ENCODE measurements around the gene AIP. TPM values are rescaled to one million over a fixed set of nuclear protein-coding genes. Genes with fewer than 3 reads are reported as not detected.

AIP gene
- total RNA-seq, 1 donor from 2014 or later = 32.9 TPM

DNA sequence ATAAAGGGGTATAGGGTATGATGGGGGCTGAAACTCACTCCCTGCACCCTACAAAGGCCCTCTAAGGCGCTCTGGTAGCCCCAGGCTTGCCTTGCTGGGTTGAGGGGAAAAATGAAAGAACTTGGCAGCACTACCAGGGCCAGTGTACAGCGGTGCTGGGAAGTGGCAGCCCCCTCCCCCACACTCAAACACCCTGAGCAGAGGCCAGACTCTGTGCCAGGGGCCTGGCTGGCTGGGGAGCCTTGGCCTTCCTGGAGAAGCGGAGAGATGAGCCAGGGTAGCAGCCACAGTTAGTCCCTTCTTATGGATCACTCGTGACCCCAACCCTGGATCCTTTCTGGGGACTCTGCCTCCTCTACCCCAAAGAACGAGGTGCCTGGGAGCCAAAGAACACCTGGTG is 16.5 kb upstream of the AIP start:
- H3K27ac Mint-ChIP-seq (ENCODE audit: unreplicated experiment) = no peak overlapping the region
- H3K4me1 Mint-ChIP-seq (ENCODE audit: unreplicated experiment) = peaks cover 10% of the 10 kb centered on the region
- H3K36me3 Mint-ChIP-seq (ENCODE audit: low read depth, unreplicated experiment) = no peaks in the 10 kb centered on the region
- H3K4me3 Mint-ChIP-seq (ENCODE audit: unreplicated experiment) = no peak overlapping the region
- no peak for DNase-seq (ENCODE audit: low spot score)
- TF ChIP-seq, protein P1, sequence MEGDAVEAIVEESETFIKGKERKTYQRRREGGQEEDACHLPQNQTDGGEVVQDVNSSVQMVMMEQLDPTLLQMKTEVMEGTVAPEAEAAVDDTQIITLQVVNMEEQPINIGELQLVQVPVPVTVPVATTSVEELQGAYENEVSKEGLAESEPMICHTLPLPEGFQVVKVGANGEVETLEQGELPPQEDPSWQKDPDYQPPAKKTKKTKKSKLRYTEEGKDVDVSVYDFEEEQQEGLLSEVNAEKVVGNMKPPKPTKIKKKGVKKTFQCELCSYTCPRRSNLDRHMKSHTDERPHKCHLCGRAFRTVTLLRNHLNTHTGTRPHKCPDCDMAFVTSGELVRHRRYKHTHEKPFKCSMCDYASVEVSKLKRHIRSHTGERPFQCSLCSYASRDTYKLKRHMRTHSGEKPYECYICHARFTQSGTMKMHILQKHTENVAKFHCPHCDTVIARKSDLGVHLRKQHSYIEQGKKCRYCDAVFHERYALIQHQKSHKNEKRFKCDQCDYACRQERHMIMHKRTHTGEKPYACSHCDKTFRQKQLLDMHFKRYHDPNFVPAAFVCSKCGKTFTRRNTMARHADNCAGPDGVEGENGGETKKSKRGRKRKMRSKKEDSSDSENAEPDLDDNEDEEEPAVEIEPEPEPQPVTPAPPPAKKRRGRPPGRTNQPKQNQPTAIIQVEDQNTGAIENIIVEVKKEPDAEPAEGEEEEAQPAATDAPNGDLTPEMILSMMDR (IDR thresholded peaks at IDR 0.05; ENCODE audit: unreplicated experiment) = no peak
- peaks cover 4% of the 10 kb centered on the region for H3K27me3 Mint-ChIP-seq (ENCODE audit: unreplicated experiment)
- H3K9me3 Mint-ChIP-seq (ENCODE audit: unreplicated experiment) = no peaks in the 10 kb centered on the region

DNA sequence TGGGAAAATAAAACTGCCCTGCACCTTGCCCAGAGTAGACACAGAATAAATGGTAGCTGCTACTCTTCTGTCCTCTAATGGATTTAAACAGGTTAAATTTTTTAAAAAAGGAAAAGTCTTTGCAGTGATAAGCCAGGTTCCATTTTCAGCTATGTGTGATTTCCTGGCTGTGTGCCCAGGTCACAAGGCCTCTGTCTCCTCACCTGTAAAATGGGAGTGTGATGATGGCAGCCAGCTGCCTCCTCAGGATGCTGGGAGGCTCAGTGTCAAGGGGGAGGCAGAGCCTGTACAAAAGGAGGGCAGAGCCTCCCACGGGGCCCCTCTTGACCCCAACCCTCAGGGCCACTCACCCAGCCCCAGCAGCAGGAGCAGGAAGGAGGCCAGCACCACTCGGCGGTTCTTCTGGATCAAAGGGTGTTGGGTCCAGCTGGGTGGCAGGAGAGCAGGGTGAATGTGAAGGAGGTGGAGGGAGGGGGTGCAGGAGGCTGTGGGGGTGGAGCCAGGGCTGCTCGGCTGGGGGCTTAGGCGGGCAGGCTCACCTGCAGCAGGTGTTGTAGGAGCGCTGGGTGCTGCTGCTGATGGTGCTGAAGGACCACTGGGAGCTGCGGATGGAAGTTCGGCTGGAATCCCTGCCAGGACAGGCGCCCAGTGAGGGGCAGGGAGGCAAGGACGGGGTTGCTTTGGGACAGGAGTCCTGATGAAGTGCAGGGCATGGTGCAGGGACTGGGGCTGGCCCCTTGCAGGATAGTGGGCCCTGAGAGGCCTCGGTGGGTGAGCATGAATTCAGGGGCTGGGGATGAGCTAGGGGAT is 15.7 kb upstream of the AIP start:
- TF ChIP-seq, protein P1 (IDR thresholded peaks at IDR 0.05; ENCODE audit: unreplicated experiment) = no peak
- Mint-ChIP-seq H3K9me3 (ENCODE audit: unreplicated experiment) (no peaks in the 10 kb centered on the region), H3K27me3 (ENCODE audit: unreplicated experiment) (peaks cover 4% of the 10 kb centered on the region), H3K4me1 (ENCODE audit: unreplicated experiment) (peaks cover 10% of the 10 kb centered on the region), H3K36me3 (ENCODE audit: low read depth, unreplicated experiment) (no peaks in the 10 kb centered on the region), H3K4me3 (ENCODE audit: unreplicated experiment) (peak overlapping the region; percentile 62), H3K27ac (ENCODE audit: unreplicated experiment) (no peak overlapping the region)
- no peak for DNase-seq (ENCODE audit: low spot score)

DNA sequence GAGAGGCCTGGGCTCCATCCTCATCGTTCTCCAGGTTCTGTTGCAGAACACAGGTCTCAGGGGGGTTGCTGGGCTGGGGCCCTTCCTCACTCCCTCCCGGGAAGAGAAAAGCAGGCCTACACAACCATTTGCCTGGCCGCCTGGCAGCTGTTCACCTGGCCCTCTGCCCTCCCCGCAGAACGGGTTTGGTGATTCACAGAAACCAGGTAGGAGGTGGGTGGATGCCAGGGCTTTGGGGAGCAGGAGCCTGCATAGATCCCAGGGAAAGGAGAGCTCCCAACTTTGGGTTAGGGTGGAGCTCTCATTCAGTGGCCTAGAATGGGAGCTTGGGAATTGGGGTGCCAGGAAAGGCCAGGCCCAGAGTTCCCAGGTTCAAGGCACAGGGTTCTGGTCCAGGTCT is 14.8 kb upstream of the AIP start:
- peaks cover 4% of the 10 kb centered on the region for H3K27me3 Mint-ChIP-seq (ENCODE audit: unreplicated experiment)
- H3K4me3 Mint-ChIP-seq (ENCODE audit: unreplicated experiment) = peak overlapping the region; percentile 88
- H3K36me3 Mint-ChIP-seq (ENCODE audit: low read depth, unreplicated experiment) = no peaks in the 10 kb centered on the region
- peaks cover 10% of the 10 kb centered on the region for H3K4me1 Mint-ChIP-seq (ENCODE audit: unreplicated experiment)
- H3K27ac Mint-ChIP-seq (ENCODE audit: unreplicated experiment) = no peak overlapping the region
- TF ChIP-seq, protein P1 (IDR thresholded peaks at IDR 0.05; ENCODE audit: unreplicated experiment) = no peak
- DNase-seq (ENCODE audit: low spot score) = no peak
- no peaks in the 10 kb centered on the region for H3K9me3 Mint-ChIP-seq (ENCODE audit: unreplicated experiment)

DNA sequence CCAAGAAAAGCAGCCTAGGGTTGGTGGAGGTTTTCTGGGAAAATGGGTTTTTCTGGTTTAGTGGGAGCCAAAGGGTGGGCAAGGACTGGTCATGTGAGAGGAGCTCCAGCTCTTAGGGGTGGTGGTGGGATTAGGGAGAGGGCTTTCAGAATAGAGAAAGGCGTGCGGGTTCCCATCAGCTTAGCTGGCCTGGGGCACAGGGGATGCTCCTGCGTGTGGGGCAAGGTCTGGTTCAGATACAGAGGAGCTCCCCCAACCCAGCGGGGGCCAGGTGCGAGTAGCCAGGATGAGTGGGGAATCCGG is 14.4 kb upstream of the AIP start:
- TF ChIP-seq, protein P1 (IDR thresholded peaks at IDR 0.05; ENCODE audit: unreplicated experiment) = no peak
- DNase-seq (ENCODE audit: low spot score) = no peak
- Mint-ChIP-seq H3K27ac (ENCODE audit: unreplicated experiment) (no peak overlapping the region), H3K36me3 (ENCODE audit: low read depth, unreplicated experiment) (no peaks in the 10 kb centered on the region), H3K4me1 (ENCODE audit: unreplicated experiment) (peaks cover 10% of the 10 kb centered on the region), H3K4me3 (ENCODE audit: unreplicated experiment) (peak overlapping the region; percentile 88), H3K27me3 (ENCODE audit: unreplicated experiment) (peaks cover 4% of the 10 kb centered on the region), H3K9me3 (ENCODE audit: unreplicated experiment) (no peaks in the 10 kb centered on the region)

DNA sequence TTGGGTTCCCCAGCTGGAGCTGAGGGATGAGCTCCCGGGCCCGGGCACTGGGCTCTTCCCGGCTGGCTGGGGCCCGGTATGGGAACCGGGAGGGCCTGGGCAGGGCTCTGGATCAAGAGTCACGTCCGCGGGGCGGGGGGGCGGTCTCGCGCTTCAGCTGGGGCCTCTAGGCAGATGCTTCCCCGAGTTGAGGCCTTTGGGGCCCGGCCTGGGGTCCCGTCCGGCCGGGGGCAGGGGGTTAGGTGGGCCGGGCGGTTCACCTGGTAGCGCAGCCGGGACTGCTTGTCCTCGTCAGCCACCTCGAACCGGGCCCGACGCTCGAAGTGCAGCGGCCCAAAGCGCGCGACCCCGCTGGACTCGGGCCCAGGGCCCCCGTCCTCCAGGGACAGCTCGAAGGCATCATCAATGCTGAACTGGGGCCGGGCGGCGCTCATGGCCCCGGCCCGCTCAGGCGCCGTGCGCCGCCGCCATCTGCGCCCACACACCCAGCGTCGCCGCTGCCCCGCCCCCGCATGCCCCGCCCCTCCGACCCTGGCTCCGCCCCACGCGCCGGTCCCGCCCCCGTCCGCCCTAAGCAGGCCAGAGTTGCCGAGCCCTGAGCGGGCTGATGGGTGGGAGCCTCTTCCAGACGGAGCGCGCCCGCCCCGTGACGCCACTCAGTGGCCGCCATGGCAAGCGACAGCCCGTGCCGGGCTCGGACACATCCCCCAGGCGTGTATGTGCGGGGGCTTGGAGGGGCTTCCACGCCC is 13.9 kb upstream of the AIP start, which contains the start of gene TMEM134:
Gene TMEM134 (minus strand): TSS at position 493 of the 749 bp plus-strand sequence. CDS start 59 bp downstream, at position 434.
- no peaks in the 10 kb centered on the region for H3K9me3 Mint-ChIP-seq (ENCODE audit: unreplicated experiment)
- TF ChIP-seq, protein P1 (IDR thresholded peaks at IDR 0.05; ENCODE audit: unreplicated experiment) = no peak
- H3K4me3 Mint-ChIP-seq (ENCODE audit: unreplicated experiment) = peak within 1 kb of the TSS; percentile 88
- H3K27me3 Mint-ChIP-seq (ENCODE audit: unreplicated experiment) = peaks cover 4% of the 10 kb centered on the region
- H3K27ac Mint-ChIP-seq (ENCODE audit: unreplicated experiment) = no peak within 1 kb of the TSS
- peak; percentile 94 for DNase-seq (ENCODE audit: low spot score)
- no peaks in the 10 kb centered on the region for H3K36me3 Mint-ChIP-seq (ENCODE audit: low read depth, unreplicated experiment)
- H3K4me1 Mint-ChIP-seq (ENCODE audit: unreplicated experiment) = peaks cover 10% of the 10 kb centered on the region
